Measurements from ENCODE around the gene ZNF414. TPM values are rescaled to one million over a fixed set of nuclear protein-coding genes. Genes with fewer than 3 reads are reported as not detected.
A peak's percentile ranks its signal among the peaks of the same experiment; 100 is the strongest.

The ZNF414 gene
- total RNA-seq, 1 experiment from 2014 or later: 27.2 TPM

- TF ChIP-seq, protein P1, sequence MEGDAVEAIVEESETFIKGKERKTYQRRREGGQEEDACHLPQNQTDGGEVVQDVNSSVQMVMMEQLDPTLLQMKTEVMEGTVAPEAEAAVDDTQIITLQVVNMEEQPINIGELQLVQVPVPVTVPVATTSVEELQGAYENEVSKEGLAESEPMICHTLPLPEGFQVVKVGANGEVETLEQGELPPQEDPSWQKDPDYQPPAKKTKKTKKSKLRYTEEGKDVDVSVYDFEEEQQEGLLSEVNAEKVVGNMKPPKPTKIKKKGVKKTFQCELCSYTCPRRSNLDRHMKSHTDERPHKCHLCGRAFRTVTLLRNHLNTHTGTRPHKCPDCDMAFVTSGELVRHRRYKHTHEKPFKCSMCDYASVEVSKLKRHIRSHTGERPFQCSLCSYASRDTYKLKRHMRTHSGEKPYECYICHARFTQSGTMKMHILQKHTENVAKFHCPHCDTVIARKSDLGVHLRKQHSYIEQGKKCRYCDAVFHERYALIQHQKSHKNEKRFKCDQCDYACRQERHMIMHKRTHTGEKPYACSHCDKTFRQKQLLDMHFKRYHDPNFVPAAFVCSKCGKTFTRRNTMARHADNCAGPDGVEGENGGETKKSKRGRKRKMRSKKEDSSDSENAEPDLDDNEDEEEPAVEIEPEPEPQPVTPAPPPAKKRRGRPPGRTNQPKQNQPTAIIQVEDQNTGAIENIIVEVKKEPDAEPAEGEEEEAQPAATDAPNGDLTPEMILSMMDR (IDR thresholded peaks at IDR 0.05; ENCODE audit: unreplicated experiment): no peak
- Mint-ChIP-seq H3K9me3 (ENCODE audit: unreplicated experiment) (no peaks in the 10 kb centered on the region), H3K36me3 (ENCODE audit: insufficient read depth, unreplicated experiment) (peaks cover 94% of the 10 kb centered on the region), H3K27ac (ENCODE audit: low read depth, unreplicated experiment) (no peak overlapping the region), H3K4me1 (ENCODE audit: insufficient read depth, unreplicated experiment) (peaks cover 18% of the 10 kb centered on the region), H3K4me3 (ENCODE audit: unreplicated experiment) (no peak overlapping the region), H3K27me3 (ENCODE audit: insufficient read depth, unreplicated experiment) (no peaks in the 10 kb centered on the region)
- POLR2A ChIA-PET: no interaction called here
- DNase-seq (ENCODE audit: unreplicated experiment): no peak
- CTCF ChIA-PET: interaction anchor here (1.1 kb wide), 1 partner anchor 132 kb away, joined by 3 read pairs; no protein-coding TSS in a partner anchor
- intact Hi-C loops (cut with micrococcal nuclease): no loop called here
- TSS peak; percentile 70 for BruUV-seq (replicated peaks)
Observed at GRCh38 chr19:8485561-8486371, 28.2 kb downstream of the ZNF414 start.

DNA sequence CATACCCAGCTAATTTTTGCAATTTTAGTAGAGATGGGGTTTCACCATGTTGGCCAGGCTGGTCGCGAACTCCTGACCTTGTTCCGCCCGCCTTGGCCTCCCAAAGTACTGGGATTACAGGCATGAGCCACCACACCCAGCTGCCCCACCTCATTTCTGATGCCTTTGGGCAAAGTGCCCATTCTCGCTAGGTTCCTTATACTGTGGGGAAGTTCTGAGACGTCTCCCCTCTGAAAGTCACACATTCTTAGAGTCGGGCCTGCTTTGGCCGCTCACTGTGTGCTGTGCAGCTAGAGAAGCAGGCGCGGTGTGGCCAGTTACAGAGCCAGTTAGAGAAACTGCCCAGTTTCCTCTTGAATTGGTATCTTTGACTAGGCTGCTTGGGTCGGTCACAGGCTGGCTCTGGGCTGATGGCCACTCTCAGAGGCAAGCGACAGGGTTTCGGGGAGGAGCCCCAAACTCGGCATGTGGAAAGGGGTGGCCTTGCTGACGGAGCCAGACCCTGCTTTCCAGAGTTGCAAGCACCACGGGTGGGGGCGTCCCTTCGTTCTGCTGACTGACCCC, 29.6 kb downstream of the ZNF414 start:
- POLR2A ChIA-PET: interaction anchor here (0.6 to 1.0 kb wide), 2 partner anchors 18 to 40 kb away, joined by 3 read pairs; partner anchors contain the start of gene HNRNPM
- H3K36me3 Mint-ChIP-seq (ENCODE audit: insufficient read depth, unreplicated experiment): peaks cover 92% of the 10 kb centered on the region
- no peak overlapping the region for H3K4me3 Mint-ChIP-seq (ENCODE audit: unreplicated experiment)
- peaks cover 19% of the 10 kb centered on the region for H3K4me1 Mint-ChIP-seq (ENCODE audit: insufficient read depth, unreplicated experiment)
- no peaks in the 10 kb centered on the region for H3K27me3 Mint-ChIP-seq (ENCODE audit: insufficient read depth, unreplicated experiment)
- TF ChIP-seq, protein P1 (IDR thresholded peaks at IDR 0.05; ENCODE audit: unreplicated experiment): no peak
- DNase-seq (ENCODE audit: unreplicated experiment): no peak
- H3K27ac Mint-ChIP-seq (ENCODE audit: low read depth, unreplicated experiment): no peak overlapping the region
- CTCF ChIA-PET: interaction anchor here (0.6 to 0.8 kb wide), 3 partner anchors 16 to 22 kb away, joined by 3 read pairs; no protein-coding TSS in a partner anchor
- no peaks in the 10 kb centered on the region for H3K9me3 Mint-ChIP-seq (ENCODE audit: unreplicated experiment)
- no TSS peak for BruUV-seq (replicated peaks)
- intact Hi-C loops (cut with micrococcal nuclease): no loop called here

DNA sequence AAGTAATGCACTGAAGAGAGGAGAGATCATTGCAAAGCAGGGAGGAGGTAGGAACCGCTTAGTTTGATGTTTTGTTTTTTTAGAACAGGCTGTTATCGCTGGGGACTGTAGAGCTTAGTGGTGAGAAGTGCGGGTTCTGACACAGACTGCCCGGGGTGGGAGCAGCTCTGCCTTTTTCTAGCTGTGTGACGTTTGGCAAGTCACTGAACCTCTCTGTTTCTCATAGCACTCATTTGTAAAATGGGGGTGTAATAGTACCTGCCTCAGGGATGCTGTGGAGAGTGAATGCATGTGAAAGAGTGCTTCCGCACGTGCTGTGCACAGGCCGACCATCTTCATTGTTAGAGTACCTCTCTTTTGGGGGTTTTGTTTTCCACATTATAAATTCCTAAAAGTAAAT, 30.8 kb downstream of the ZNF414 start:
- Mint-ChIP-seq H3K36me3 (ENCODE audit: insufficient read depth, unreplicated experiment) (peaks cover 90% of the 10 kb centered on the region), H3K27ac (ENCODE audit: low read depth, unreplicated experiment) (no peak overlapping the region), H3K4me1 (ENCODE audit: insufficient read depth, unreplicated experiment) (peaks cover 20% of the 10 kb centered on the region), H3K9me3 (ENCODE audit: unreplicated experiment) (no peaks in the 10 kb centered on the region), H3K4me3 (ENCODE audit: unreplicated experiment) (no peak overlapping the region), H3K27me3 (ENCODE audit: insufficient read depth, unreplicated experiment) (no peaks in the 10 kb centered on the region)
- BruUV-seq (replicated peaks): no TSS peak
- no peak for DNase-seq (ENCODE audit: unreplicated experiment)
- POLR2A ChIA-PET: interaction anchor here (1.0 kb wide), 1 partner anchor 39 kb away, joined by 3 read pairs; the partner anchor contains the start of gene HNRNPM
- intact Hi-C loops (cut with micrococcal nuclease): no loop called here
- TF ChIP-seq, protein P1 (IDR thresholded peaks at IDR 0.05; ENCODE audit: unreplicated experiment): no peak
- CTCF ChIA-PET: interaction anchor here (0.7 to 1.1 kb wide), 2 partner anchors 11 to 123 kb away, joined by 3 to 4 read pairs; no protein-coding TSS in a partner anchor

DNA sequence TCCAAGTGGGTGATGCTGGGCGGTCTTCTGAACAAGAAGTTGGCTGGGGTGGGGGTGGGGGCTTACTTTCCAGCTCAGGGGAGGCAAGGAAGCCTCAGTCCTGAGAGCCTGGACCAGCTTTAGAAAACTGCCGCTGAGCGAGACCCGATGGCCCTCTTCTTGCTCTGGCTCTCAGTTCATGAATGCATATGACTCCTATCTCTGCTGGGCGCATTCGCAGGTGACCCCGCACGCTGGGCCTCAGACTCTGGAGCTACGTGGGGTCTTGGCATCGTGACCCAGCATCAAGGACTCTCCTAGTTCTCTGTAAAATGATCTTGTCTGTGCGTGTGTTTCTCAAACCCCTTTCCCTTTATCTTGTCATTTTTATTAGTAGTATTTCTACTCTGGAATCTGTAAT, 31.3 kb downstream of the ZNF414 start:
- no peaks in the 10 kb centered on the region for H3K27me3 Mint-ChIP-seq (ENCODE audit: insufficient read depth, unreplicated experiment)
- no TSS peak for BruUV-seq (replicated peaks)
- H3K36me3 Mint-ChIP-seq (ENCODE audit: insufficient read depth, unreplicated experiment): peaks cover 90% of the 10 kb centered on the region
- H3K4me3 Mint-ChIP-seq (ENCODE audit: unreplicated experiment): no peak overlapping the region
- no peaks in the 10 kb centered on the region for H3K9me3 Mint-ChIP-seq (ENCODE audit: unreplicated experiment)
- H3K27ac Mint-ChIP-seq (ENCODE audit: low read depth, unreplicated experiment): no peak overlapping the region
- TF ChIP-seq, protein P1 (IDR thresholded peaks at IDR 0.05; ENCODE audit: unreplicated experiment): no peak
- H3K4me1 Mint-ChIP-seq (ENCODE audit: insufficient read depth, unreplicated experiment): peaks cover 25% of the 10 kb centered on the region
- intact Hi-C loops (cut with micrococcal nuclease): no loop called here
- no peak for DNase-seq (ENCODE audit: unreplicated experiment)
- POLR2A ChIA-PET: no interaction called here
- CTCF ChIA-PET: interaction anchor here (0.5 to 1.1 kb wide), 3 partner anchors 11 to 98 kb away, joined by 3 to 4 read pairs (median 3); no protein-coding TSS in a partner anchor

Measured in MCF 10A (cell line).